Activated CD8-positive, alpha-beta T cell treated with anti-CD3 and anti-CD28 coated beads, Interleukin-2, amount 10 ng/mL, durations not matched to agents 7 days and 5 days (primary cell): ENCODE measurements around the gene ZNHIT1. TPM values are rescaled to one million over a fixed set of nuclear protein-coding genes. Genes with fewer than 3 reads are reported as not detected.

ENCODE experiments used
- ATAC-seq: fragments of 150-1000 bp; cut with Tn5 transposase; one replicate; pipeline ENCODE4 v1.10.0; 2021; ENCODE audit warnings: moderate library complexity
- CTCF ChIA-PET: fragments of 350-600 bp; sonication (Branson Sonifier 250); formaldehyde crosslinking; loops from one replicate; lab custom pipeline; 2021; ENCODE audit warnings: antibody characterized with exemption; lab: Charles Lee
- POLR2A ChIA-PET: fragments of 350-600 bp; sonication (Branson Sonifier 250); formaldehyde crosslinking; loops from one replicate; lab custom pipeline; 2021; ENCODE audit warnings: antibody characterized with exemption; lab: Charles Lee
- DNase-seq: peaks from one replicate; pipeline ENCODE4 v3.0.0-alpha.2; 2020
- H3K27ac Mint-ChIP-seq: one replicate; pipeline ENCODE4 v1.8.0; 2021; ENCODE audit warnings: mild to moderate bottlenecking, mixed read lengths
- H3K27me3 Mint-ChIP-seq: one replicate; pipeline ENCODE4 v1.8.0; 2021; ENCODE audit warnings: low read depth, mixed read lengths
- H3K36me3 Mint-ChIP-seq: one replicate; pipeline ENCODE4 v1.8.0; 2021; ENCODE audit warnings: low read depth, mixed read lengths
- H3K4me1 Mint-ChIP-seq: one replicate; pipeline ENCODE4 v1.8.0; 2021; ENCODE audit warnings: low read depth, mixed read lengths
- H3K4me3 Mint-ChIP-seq: one replicate; pipeline ENCODE4 v1.8.0; 2021; ENCODE audit warnings: mild to moderate bottlenecking, mixed read lengths
- H3K9me3 Mint-ChIP-seq: one replicate; pipeline ENCODE4 v1.8.0; 2022; ENCODE audit warnings: mixed read lengths; ENCODE audit not compliant: insufficient read depth
- total RNA-seq, 2 experiments: library from RNA; stranded (reverse); gene quantifications; one replicate each; pipeline ENCODE4 v1.2.3, GENCODE V29; 2021

Gene ZNHIT1
- total RNA-seq, 2 experiments from 2014 or later = 56.1 to 58.4 TPM

DNA sequence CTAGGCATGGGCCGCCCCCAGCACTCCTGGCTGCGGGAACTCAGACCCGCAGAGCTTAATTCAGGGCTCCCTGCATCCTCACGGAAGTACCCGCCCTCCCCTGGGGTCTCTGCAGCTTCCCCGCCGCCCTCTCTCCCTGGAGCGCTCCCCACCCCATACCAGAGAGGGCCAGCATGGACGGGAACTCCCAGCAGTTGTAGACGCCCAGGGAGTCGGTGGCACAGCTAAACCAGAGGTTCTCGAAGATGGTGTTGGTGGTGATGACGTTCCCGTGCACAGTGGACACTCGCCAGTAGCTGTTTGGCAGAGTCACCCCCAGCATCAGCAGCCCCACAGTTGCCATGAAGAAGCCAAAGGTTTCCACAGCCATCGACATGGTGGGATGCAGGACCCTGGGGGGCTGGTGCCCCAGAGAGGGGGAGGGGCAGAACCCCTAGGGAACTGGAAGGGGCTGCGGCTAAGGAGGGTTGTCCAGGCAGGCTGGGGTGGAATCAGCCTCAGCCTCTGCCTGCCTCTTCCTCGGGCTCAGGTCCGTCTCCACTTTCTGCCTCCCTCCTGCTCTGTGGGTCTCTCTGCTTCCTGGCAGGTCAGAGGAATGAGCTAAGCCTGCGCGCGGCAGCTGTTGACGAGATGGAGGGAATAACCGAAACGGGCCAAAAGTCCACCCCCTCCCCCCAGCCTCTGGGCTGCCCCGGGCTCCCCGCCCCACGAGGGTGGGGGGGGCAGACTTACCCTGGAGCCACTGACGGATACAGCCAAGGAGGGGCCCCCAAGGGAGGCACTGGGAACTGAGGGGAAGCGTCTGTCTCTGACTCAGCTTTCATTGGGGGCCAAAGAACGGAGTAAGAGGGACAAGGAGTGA, 19.5 kb downstream of the ZNHIT1 start, which contains the start of gene CLDN15:
CLDN15 (minus strand) TSS at position 597 of the 862 bp plus-strand sequence; CDS start at position 376, 221 bp downstream.
- H3K4me3 Mint-ChIP-seq = no peak within 1 kb of the TSS
- no peaks in the 10 kb centered on the region for H3K27me3 Mint-ChIP-seq
- H3K36me3 Mint-ChIP-seq = peaks cover 4% of the 10 kb centered on the region
- H3K27ac Mint-ChIP-seq = no peak within 1 kb of the TSS
- ChIA-PET POLR2A (no interaction called here), CTCF (interaction anchor here (1.3 to 3.7 kb wide), 2 partner anchors 7 to 12 kb away, joined by 3 to 19 read pairs; partner anchors contain the start of gene FIS1)
- DNase-seq = no peak
- no peak for ATAC-seq
- H3K4me1 Mint-ChIP-seq = peaks cover 5% of the 10 kb centered on the region
- no peaks in the 10 kb centered on the region for H3K9me3 Mint-ChIP-seq

- H3K4me3 Mint-ChIP-seq = no peak overlapping the region
- H3K27ac Mint-ChIP-seq = no peak overlapping the region
- no peaks in the 10 kb centered on the region for H3K27me3 Mint-ChIP-seq
- peaks cover 10% of the 10 kb centered on the region for H3K4me1 Mint-ChIP-seq
- ChIA-PET POLR2A (no interaction called here), CTCF (no interaction called here)
- DNase-seq (no peak), ATAC-seq (no peak)
- H3K36me3 Mint-ChIP-seq = peaks cover 4% of the 10 kb centered on the region
- no peaks in the 10 kb centered on the region for H3K9me3 Mint-ChIP-seq
Observed at GRCh38 chr7:101238226-101239182, 20.5 kb downstream of the ZNHIT1 start.

DNA sequence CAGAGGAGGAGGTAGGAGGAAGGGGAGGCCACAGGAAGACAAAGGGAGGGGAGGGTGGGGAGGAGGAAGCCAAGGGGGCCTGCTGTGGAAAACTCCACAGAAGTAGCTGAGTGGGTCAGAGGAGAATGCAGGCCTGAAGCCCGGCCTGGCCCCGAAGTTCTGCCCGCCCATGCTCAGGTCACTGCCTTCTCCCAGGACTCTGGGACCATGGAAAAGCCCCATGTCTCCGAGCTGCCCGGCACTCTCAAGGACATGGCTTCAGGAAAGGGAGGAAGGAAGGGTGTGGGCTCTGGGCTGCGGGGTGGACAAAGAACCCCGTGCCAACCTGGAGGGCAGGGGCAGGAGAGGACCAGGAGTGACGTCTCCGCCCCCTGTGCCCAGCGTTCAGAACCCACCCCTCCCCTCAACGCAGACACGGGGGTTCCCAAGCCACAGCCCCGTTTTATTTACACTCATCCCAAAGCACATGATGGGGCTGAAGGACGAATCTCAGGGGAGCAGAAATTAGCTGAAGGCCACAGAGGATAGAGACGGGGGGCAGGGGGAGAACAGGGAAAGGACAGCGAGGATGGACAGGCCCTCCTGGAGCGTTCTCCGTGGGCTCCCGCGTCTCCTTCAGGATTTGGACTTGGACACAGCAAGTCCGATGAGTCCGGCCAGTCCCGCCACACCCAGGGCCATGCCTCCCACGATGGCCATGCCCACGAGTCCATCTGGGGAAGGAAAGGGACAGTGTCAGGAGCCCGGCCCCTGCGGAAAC, 21.4 kb downstream of the ZNHIT1 start:
- Mint-ChIP-seq H3K27ac (no peak overlapping the region), H3K27me3 (no peaks in the 10 kb centered on the region), H3K9me3 (no peaks in the 10 kb centered on the region), H3K36me3 (peaks cover 8% of the 10 kb centered on the region), H3K4me1 (peaks cover 17% of the 10 kb centered on the region), H3K4me3 (no peak overlapping the region)
- CTCF ChIA-PET = no interaction called here
- POLR2A ChIA-PET = no interaction called here
- DNase-seq = no peak
- ATAC-seq = no peak

GRCh38 chr7:101239951-101240220, 21.9 kb downstream of the ZNHIT1 start:
- peaks cover 20% of the 10 kb centered on the region for H3K4me1 Mint-ChIP-seq
- DNase-seq (no peak), ATAC-seq (no peak)
- H3K9me3 Mint-ChIP-seq = no peaks in the 10 kb centered on the region
- H3K27me3 Mint-ChIP-seq = no peaks in the 10 kb centered on the region
- peaks cover 8% of the 10 kb centered on the region for H3K36me3 Mint-ChIP-seq
- H3K27ac Mint-ChIP-seq = no peak overlapping the region
- POLR2A ChIA-PET = no interaction called here
- CTCF ChIA-PET = no interaction called here
- no peak overlapping the region for H3K4me3 Mint-ChIP-seq

DNA sequence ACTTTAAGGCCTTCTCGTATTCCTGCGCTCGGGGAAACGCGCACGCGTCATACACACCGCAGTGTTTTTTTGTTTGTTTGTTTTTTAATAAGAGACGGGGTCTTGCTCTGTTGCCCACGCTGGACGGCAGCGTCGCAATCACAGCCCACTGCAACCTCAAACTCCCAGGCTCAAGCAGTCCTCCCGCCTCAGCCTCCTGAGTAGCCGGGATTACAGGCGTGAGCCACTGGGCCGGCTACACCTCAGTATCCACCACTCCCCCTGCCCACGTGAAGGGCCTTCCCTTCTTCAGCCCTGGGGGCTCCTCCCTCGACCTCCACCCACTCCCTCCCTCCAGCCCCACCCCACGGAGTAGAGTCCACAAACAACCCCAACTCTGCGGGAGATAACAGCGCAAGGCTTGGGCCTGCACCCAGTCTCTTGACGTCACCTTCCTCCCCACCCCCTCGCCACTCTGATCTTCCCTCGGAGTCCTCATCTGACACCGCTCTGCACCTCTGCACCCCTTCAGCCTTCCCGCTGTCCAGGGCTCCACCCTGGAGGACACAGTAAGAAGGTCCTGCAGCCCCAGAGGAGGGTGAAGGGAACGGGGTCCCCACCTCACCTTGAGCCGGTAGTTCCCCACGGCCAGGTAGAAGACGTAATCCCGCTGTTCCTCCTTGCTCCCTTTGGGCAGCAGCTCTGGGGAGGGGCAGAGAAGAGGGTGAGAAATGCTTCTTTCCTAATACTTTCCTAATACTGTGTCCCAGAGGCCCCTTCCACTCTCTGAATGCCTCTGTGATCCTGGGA, 22.5 kb downstream of the ZNHIT1 start:
- no peaks in the 10 kb centered on the region for H3K27me3 Mint-ChIP-seq
- no peak for DNase-seq
- ChIA-PET POLR2A (interaction anchor here (1.0 kb wide), 1 partner anchor 23 kb away, joined by 4 read pairs; the partner anchor contains the start of genes PLOD3 and ZNHIT1), CTCF (no interaction called here)
- no peak overlapping the region for H3K27ac Mint-ChIP-seq
- H3K36me3 Mint-ChIP-seq = peaks cover 13% of the 10 kb centered on the region
- ATAC-seq = no peak
- H3K9me3 Mint-ChIP-seq = no peaks in the 10 kb centered on the region
- H3K4me1 Mint-ChIP-seq = peaks cover 25% of the 10 kb centered on the region
- H3K4me3 Mint-ChIP-seq = no peak overlapping the region

DNA sequence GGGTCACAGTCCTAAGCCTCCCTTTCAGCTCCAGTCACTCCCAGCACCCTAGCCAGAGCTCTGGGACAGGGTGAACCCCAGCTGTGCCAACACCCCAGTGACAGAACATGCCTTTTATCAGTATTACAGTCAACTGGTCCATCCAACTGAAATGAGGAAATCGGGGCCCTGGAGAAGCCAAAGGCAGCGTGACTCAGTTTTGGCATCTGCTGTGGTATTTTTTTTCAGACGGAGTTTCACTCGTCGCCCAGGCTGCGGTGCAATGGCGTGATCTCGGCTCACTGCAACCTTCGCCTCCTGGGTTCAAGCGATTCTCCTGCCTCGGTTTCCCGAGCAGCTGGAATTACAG, 23.0 kb downstream of the ZNHIT1 start:
- ChIA-PET POLR2A (interaction anchor here (1.0 kb wide), 1 partner anchor 23 kb away, joined by 4 read pairs; the partner anchor contains the start of genes PLOD3 and ZNHIT1), CTCF (interaction anchor here (0.6 to 4.6 kb wide), 2 partner anchors 22 to 43 kb away, joined by 4 to 64 read pairs; partner anchors contain the start of genes PLOD3 and ZNHIT1)
- H3K27me3 Mint-ChIP-seq = no peaks in the 10 kb centered on the region
- no peaks in the 10 kb centered on the region for H3K9me3 Mint-ChIP-seq
- DNase-seq = no peak
- peaks cover 18% of the 10 kb centered on the region for H3K36me3 Mint-ChIP-seq
- H3K4me1 Mint-ChIP-seq = peaks cover 31% of the 10 kb centered on the region
- H3K27ac Mint-ChIP-seq = no peak overlapping the region
- no peak overlapping the region for H3K4me3 Mint-ChIP-seq
- ATAC-seq = no peak

DNA sequence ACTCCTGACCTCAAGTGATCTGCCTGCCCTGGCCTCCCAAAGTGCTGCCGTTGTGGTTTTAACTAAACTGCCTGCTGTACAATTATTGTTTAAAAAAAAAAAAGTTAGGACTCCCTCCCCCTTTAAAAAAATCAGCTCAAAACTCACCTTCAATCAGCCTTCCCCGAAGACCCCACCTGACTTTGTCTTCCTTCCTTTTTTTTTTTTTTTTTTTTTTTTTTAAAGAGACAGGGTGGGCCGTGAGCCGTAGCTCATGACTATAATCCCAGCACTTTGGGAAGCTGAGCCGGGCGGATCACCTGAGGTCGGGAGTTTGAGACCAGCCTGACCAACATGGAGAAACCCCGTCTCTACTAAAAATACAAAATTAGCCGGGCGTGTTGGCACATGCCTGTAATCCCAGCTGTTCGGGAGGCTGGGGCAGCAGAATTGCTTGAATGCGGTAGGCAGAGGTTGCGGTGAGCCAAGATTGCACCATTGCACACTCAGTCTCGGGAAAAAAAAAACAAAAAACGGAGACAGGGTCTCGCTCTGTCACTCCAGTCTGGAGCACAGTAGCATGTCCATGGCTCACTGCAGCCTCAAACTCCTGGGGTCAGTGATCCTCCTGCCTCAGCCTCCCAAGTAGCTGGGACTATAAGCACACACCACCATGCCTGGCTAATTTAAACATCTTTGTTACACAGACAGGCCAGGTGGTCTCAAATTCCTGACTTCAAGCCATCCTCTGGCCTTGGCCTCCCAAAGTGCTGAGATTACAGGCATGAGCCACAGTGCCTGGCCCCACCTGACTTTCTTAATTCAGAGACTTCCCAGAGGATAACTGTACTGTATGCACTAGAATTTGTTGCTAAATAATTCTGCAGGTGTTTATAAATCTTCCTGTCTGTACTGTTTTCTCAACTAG, 23.7 kb downstream of the ZNHIT1 start:
- Mint-ChIP-seq H3K27ac (no peak overlapping the region), H3K36me3 (peaks cover 19% of the 10 kb centered on the region), H3K27me3 (no peaks in the 10 kb centered on the region), H3K4me3 (no peak overlapping the region), H3K9me3 (no peaks in the 10 kb centered on the region), H3K4me1 (peaks cover 31% of the 10 kb centered on the region)
- ATAC-seq (no peak), DNase-seq (no peak)
- POLR2A ChIA-PET = interaction anchor here (0.6 to 1.0 kb wide), 2 partner anchors 24 to 843 kb away, joined by 3 to 4 read pairs; partner anchors contain the start of genes PLOD3 and ZNHIT1
- CTCF ChIA-PET = interaction anchor here (0.6 to 4.6 kb wide), 3 partner anchors 23 to 98 kb away, joined by 4 to 64 read pairs (median 29); partner anchors contain the start of genes PLOD3 and ZNHIT1

DNA sequence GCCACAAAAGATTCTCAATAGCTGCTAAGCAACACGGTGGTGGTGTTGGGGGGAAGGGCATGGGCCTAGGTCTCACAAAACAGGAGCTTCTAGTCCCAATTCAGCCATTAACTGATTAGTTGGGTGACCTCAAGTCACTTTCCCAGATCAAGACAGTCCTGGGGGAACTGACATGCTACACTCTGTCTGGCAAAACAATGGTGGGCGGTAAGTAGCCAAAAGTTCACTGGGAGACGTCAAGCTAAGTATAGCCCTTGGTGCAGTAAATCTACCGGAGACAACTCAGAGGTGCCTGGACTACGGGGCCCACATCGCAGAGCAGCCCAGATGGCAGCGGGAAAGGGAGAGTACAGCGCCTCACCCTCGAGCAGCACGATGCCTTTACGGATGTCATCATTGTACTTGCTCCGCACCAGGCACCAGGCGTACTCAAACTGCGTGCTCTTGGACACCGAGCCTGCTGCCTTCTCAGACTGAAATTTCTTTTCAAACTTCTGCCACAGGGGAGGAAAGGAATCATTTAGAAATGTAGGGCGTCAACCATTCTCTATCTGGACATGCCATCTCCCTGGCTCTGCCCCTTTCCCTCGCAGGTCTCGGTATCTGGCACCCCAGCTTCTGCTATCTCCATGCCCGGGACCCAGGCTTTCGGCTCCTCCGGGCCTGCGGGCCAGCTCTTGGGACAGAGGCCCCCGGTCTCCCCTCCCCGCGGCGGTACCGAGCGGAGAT, 25.8 kb downstream of the ZNHIT1 start:
- H3K4me3 Mint-ChIP-seq = peak overlapping the region; percentile 93

More for the DNA sequence above, 25.8 kb downstream of the ZNHIT1 start:
- POLR2A ChIA-PET = interaction anchor here (0.9 to 2.5 kb wide), 6 partner anchors 8 to 369 kb away, joined by 3 to 20 read pairs (median 4); partner anchors contain the start of genes IFT22, PLOD3, SRRT and ZNHIT1
- Mint-ChIP-seq H3K27me3 (no peaks in the 10 kb centered on the region), H3K9me3 (no peaks in the 10 kb centered on the region), H3K36me3 (peaks cover 29% of the 10 kb centered on the region), H3K4me1 (peaks cover 36% of the 10 kb centered on the region), H3K27ac (peak overlapping the region; percentile 97)
- DNase-seq = no peak
- CTCF ChIA-PET = interaction anchor here (0.8 to 4.6 kb wide), 15 partner anchors 9 to 354 kb away, joined by 3 to 64 read pairs (median 5); partner anchors contain the start of genes ACHE, PLOD3, UFSP1 and ZNHIT1
- no peak for ATAC-seq
